Uterus (tissue), 4 donors: Measurements from ENCODE around the gene CPED1. TPM values are rescaled to one million over a fixed set of nuclear protein-coding genes. Genes with fewer than 3 reads are reported as not detected.

Experiments
- DNase-seq, 2 donors: peaks; one replicate each; pipeline ENCODE4 v3.0.0-alpha.2; 2019 to 2020
- H3K27ac ChIP-seq, 2 donors: fragments of 200-600 bp; sonication (generic); 1 replicate in 1 of 2; 2 replicates in 1 of 2; pipeline ENCODE4 v1.5.1; 2016 to 2018
- H3K27me3 ChIP-seq, 2 donors: fragments of 200-600 bp; sonication (generic); one replicate each; pipeline ENCODE4 v1.5.1; 2018 to 2019; ENCODE audit warnings: control low read depth in 1 of 2
- H3K36me3 ChIP-seq, 2 donors: fragments of 200-600 bp; sonication (generic); one replicate each; pipeline ENCODE4 v1.5.1; 2019; ENCODE audit warnings: control low read depth in 1 of 2
- H3K4me1 ChIP-seq, 2 donors: fragments of 200-600 bp; sonication (generic); one replicate each; pipeline ENCODE4 v1.5.1; 2018 to 2019; ENCODE audit warnings: control low read depth in 1 of 2
- H3K4me3 ChIP-seq, 2 donors: fragments of 200-600 bp; sonication (generic); 1 replicate in 1 of 2; 2 replicates in 1 of 2; pipeline ENCODE4 v1.5.1; 2018 to 2019; ENCODE audit warnings: mild to moderate bottlenecking in 1 of 2
- H3K9me3 ChIP-seq, 2 donors: fragments of 200-600 bp; sonication (generic); one replicate each; pipeline ENCODE4 v1.5.1; 2019; ENCODE audit warnings: control low read depth in 1 of 2
- POLR2A ChIP-seq, 2 donors: fragments of 450-650 bp; IDR thresholded peaks; one replicate each; pipeline ENCODE4 v1.6.1; 2016; ENCODE audit warnings: antibody characterized with exemption in 2 of 2, mild to moderate bottlenecking in 1 of 2, moderate library complexity in 1 of 2
- intact Hi-C: fragments of 100-400 bp; cut with DNase I; formaldehyde crosslinking; loops from one replicate; pipeline ENCODE4 v1.15.1; 2023; ENCODE audit warnings: low total_unique reads
- total RNA-seq, 4 donors: library from RNA; depleted of rRNA in 3 of 4; stranded (reverse); fragments of >200 nt in 3 of 4; gene quantifications; one replicate each; pipeline versions ENCODE4 v1.1.0 to v1.2.4, GENCODE V29; 2014 to 2023
- TF ChIP-seq, protein P1 (sequence below), 4 experiments: fragments of 200-600 bp in 2 of 4; fragments of 450-650 bp in 2 of 4; sonication (generic) in 2 of 4; IDR thresholded peaks; one replicate each; pipeline ENCODE4 v1.5.1; 2016 to 2019; ENCODE audit warnings: antibody characterized with exemption in 4 of 4, mild to moderate bottlenecking in 2 of 4, moderate library complexity in 1 of 4
- donor health status: DM: yes; HTN: yes; CAD: no.

Gene CPED1
- total RNA-seq, 4 donors from 2014 or later: 47.4 to 194 (median 59.2) TPM

DNA sequence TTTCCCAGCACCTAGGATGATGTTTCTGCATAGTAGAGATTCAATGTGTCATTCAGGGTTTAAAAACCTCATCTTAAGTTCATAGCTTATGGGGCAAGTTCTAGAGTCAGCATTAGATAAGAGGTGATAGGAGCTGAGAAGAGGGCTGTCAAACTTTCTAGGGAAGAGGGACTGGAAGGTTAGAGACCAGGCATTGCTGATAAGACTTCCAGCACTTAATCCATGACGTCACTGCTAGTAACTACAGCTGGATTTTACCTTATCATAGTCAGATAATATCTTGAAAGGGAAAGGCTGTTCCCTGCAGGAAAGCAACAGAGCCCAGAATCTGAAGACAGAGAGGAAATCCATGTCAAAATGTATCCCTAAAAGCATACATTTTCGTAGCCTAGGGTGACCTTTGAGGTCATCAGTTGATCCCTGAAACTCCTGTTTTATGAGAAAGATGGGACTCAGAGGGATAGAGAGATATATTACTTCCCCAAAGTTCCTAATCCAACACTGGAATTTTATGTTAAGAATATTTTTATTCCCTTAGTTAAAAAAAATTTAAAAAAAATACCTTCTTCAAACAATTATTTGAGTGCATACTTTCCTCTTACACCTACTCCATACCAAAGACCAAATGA, 3.3 kb upstream of the CPED1 start:
- Histone ChIP-seq H3K36me3 (no peaks in the 10 kb centered on the region), H3K4me1 (no peaks in the 10 kb centered on the region), H3K27ac (no peak overlapping the region), H3K27me3 (no peaks in the 10 kb centered on the region), H3K9me3 (no peaks in the 10 kb centered on the region), H3K4me3 (no peak overlapping the region)
- no peak for DNase-seq
- TF ChIP-seq POLR2A (IDR thresholded peaks at IDR 0.05): no peak
- TF ChIP-seq, protein P1, sequence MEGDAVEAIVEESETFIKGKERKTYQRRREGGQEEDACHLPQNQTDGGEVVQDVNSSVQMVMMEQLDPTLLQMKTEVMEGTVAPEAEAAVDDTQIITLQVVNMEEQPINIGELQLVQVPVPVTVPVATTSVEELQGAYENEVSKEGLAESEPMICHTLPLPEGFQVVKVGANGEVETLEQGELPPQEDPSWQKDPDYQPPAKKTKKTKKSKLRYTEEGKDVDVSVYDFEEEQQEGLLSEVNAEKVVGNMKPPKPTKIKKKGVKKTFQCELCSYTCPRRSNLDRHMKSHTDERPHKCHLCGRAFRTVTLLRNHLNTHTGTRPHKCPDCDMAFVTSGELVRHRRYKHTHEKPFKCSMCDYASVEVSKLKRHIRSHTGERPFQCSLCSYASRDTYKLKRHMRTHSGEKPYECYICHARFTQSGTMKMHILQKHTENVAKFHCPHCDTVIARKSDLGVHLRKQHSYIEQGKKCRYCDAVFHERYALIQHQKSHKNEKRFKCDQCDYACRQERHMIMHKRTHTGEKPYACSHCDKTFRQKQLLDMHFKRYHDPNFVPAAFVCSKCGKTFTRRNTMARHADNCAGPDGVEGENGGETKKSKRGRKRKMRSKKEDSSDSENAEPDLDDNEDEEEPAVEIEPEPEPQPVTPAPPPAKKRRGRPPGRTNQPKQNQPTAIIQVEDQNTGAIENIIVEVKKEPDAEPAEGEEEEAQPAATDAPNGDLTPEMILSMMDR (IDR thresholded peaks at IDR 0.05): no peak
- intact Hi-C loops: loop anchor here (5.0 kb wide), 1 partner anchor 97 kb away; no protein-coding TSS in a partner anchor

DNA sequence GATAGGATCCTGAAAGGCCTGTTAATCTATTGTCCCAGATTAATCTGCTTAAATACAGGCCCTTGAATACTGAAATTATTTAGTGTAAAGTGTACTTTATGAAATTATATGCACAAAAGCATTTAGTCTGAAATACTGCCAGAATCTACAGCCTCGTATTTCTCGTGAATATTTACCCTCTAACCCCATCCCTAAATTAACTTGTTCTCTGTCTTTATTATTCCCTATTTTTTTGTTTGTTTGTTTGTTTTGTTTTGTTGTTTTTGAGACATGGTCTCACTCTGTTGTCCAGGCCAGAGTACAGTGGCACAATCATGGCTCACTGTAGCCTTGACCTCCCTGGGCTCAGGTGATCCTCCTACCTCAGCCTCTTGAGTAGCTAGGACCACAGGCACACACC, 2.7 kb upstream of the CPED1 start:
- Histone ChIP-seq H3K9me3 (no peaks in the 10 kb centered on the region), H3K36me3 (no peaks in the 10 kb centered on the region), H3K27ac (no peak overlapping the region), H3K4me1 (no peaks in the 10 kb centered on the region), H3K27me3 (no peaks in the 10 kb centered on the region), H3K4me3 (no peak overlapping the region)
- no peak for DNase-seq
- TF ChIP-seq, protein P1 (IDR thresholded peaks at IDR 0.05): no peak
- no peak for TF ChIP-seq POLR2A (IDR thresholded peaks at IDR 0.05)
- intact Hi-C loops: loop anchor here (5.0 kb wide), 1 partner anchor 96 kb away; no protein-coding TSS in a partner anchor

DNA sequence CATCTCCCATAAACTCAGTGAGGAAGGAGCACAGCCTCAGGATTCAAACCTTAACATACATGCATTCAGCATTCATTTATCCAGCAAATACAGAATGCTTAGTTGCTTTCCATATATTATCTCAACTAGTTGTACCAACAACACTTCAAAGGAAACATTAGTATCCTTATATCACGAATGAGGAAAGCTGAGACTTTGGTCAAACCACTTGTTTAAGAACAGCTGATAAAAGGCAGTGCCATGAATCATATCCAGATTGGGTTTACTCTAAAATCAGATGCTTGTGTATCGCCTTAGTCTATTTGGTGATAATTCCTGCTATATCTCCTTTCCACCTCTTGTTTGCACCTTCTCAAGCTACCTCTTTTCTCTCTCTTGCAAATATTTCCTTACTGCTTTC, 1.9 kb upstream of the CPED1 start:
- intact Hi-C loops: loop anchor here (5.0 kb wide), 1 partner anchor 96 kb away; no protein-coding TSS in a partner anchor
- TF ChIP-seq, protein P1 (IDR thresholded peaks at IDR 0.05): no peak
- no peak for TF ChIP-seq POLR2A (IDR thresholded peaks at IDR 0.05)

DNA sequence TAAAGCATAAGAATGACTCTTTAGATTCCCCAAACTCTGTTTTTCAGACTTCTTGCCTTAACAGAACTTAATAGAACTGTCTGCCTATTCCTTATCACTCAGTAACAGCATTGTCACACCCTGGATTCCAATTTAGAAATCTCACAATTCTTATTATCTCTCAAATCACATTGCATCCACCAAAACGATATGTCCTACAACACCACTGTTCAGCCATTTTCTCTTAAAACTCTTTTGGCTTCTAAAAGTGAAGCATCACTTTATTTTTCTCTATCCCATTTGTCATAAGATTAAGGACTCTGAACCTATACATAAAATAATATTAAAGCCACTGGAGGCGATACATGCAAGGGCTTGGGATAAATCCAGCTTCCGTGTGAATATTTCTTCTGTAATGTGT, 1.2 kb upstream of the CPED1 start:
- TF ChIP-seq POLR2A (IDR thresholded peaks at IDR 0.05): no peak
- TF ChIP-seq, protein P1 (IDR thresholded peaks at IDR 0.05): no peak

More for the DNA sequence above, 1.9 kb upstream of the CPED1 start:
- no peak overlapping the region for H3K4me3 ChIP-seq
- no peaks in the 10 kb centered on the region for H3K4me1 ChIP-seq
- H3K9me3 ChIP-seq: no peaks in the 10 kb centered on the region
- no peaks in the 10 kb centered on the region for H3K27me3 ChIP-seq
- no peaks in the 10 kb centered on the region for H3K36me3 ChIP-seq
- no peak overlapping the region for H3K27ac ChIP-seq
- DNase-seq: no peak

More for the DNA sequence above, 1.2 kb upstream of the CPED1 start:
- H3K36me3 ChIP-seq: no peaks in the 10 kb centered on the region
- no peaks in the 10 kb centered on the region for H3K27me3 ChIP-seq
- H3K9me3 ChIP-seq: no peaks in the 10 kb centered on the region
- intact Hi-C loops: loop anchor here (5.0 kb wide), 1 partner anchor 95 kb away; no protein-coding TSS in a partner anchor
- no peak for DNase-seq
- H3K27ac ChIP-seq: peak overlapping the region; percentile 89 to 96
- H3K4me1 ChIP-seq: no peaks in the 10 kb centered on the region
- H3K4me3 ChIP-seq: peak overlapping the region in 1 of 2 donors; percentile 62
